Astrocyte (in vitro differentiated cells and primary cell): ENCODE results near the gene APOBR.

Experiments used
- EZH2 ChIP-seq: IDR thresholded peaks from 2 replicates; pipeline ENCODE4 v1.6.1; 2012; ENCODE audit warnings: mild to moderate bottlenecking, low read length, inconsistent platforms; ENCODE audit not compliant: insufficient read depth
- TF ChIP-seq, protein P1 (sequence below): IDR thresholded peaks from 2 replicates; pipeline ENCODE4 v1.5.1; 2011; ENCODE audit warnings: low read depth, mild to moderate bottlenecking, inconsistent platforms, low read length, moderate library complexity; ENCODE audit not compliant: insufficient read depth

DNA sequence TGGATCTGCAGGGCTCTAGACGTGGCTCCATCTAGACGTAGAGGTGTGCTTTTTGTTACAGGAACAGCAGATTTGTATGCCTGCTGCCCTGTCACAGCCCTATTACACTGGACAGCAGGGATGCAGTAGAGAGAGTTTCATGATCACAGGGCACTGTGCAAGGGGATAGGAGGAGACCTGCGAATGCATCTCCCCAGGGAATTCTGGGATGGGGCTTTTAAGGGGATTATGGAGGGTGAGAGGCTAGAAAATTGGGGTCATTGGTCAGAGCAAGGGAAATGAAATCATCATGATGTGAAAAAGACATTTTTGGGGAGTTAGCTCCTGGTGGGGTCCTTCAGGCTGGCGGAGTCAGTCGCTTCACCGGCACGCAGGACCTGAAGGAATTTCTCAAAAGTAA, 48.2 kb downstream of the APOBR start:
- TF ChIP-seq, protein P1, sequence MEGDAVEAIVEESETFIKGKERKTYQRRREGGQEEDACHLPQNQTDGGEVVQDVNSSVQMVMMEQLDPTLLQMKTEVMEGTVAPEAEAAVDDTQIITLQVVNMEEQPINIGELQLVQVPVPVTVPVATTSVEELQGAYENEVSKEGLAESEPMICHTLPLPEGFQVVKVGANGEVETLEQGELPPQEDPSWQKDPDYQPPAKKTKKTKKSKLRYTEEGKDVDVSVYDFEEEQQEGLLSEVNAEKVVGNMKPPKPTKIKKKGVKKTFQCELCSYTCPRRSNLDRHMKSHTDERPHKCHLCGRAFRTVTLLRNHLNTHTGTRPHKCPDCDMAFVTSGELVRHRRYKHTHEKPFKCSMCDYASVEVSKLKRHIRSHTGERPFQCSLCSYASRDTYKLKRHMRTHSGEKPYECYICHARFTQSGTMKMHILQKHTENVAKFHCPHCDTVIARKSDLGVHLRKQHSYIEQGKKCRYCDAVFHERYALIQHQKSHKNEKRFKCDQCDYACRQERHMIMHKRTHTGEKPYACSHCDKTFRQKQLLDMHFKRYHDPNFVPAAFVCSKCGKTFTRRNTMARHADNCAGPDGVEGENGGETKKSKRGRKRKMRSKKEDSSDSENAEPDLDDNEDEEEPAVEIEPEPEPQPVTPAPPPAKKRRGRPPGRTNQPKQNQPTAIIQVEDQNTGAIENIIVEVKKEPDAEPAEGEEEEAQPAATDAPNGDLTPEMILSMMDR = no peak
- no peak for TF ChIP-seq EZH2
